Measurements from ENCODE around the gene SCAP. TPM values are rescaled to one million over a fixed set of nuclear protein-coding genes. Genes with fewer than 3 reads are reported as not detected.

SCAP gene
- total and polyA plus RNA-seq, 2 of the 13 experiments (the other 11 are each of a cell fraction or from before 2014, with no cell fraction given): 40.4 to 53.3 TPM

GRCh38 chr3:47385007-47385406, 90.7 kb downstream of the SCAP start (continued):
- TF ChIP-seq, protein P1, sequence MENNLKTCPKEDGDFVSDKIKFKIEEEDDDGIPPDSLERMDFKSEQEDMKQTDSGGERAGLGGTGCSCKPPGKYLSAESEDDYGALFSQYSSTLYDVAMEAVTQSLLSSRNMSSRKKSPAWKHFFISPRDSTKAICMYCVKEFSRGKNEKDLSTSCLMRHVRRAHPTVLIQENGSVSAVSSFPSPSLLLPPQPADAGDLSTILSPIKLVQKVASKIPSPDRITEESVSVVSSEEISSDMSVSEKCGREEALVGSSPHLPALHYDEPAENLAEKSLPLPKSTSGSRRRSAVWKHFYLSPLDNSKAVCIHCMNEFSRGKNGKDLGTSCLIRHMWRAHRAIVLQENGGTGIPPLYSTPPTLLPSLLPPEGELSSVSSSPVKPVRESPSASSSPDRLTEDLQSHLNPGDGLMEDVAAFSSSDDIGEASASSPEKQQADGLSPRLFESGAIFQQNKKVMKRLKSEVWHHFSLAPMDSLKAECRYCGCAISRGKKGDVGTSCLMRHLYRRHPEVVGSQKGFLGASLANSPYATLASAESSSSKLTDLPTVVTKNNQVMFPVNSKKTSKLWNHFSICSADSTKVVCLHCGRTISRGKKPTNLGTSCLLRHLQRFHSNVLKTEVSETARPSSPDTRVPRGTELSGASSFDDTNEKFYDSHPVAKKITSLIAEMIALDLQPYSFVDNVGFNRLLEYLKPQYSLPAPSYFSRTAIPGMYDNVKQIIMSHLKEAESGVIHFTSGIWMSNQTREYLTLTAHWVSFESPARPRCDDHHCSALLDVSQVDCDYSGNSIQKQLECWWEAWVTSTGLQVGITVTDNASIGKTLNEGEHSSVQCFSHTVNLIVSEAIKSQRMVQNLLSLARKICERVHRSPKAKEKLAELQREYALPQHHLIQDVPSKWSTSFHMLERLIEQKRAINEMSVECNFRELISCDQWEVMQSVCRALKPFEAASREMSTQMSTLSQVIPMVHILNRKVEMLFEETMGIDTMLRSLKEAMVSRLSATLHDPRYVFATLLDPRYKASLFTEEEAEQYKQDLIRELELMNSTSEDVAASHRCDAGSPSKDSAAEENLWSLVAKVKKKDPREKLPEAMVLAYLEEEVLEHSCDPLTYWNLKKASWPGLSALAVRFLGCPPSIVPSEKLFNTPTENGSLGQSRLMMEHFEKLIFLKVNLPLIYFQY (CRISPR knock-in tag; IDR thresholded peaks at IDR 0.05; ENCODE audit: borderline replicate concordance): 0 out of 2 replicates have a peak, but pooled peaks have one; percentile 35
- TF ChIP-seq KDM3A (CRISPR knock-in tag; IDR thresholded peaks at IDR 0.05; ENCODE audit: low read depth) (no peak), PRDM4 (CRISPR knock-in tag; IDR thresholded peaks at IDR 0.05; ENCODE audit: borderline replicate concordance) (no peak), NFIC (IDR thresholded peaks at IDR 0.05; ENCODE audit: low read length) (no peak), BORCS8-MEF2B (CRISPR knock-in tag; IDR thresholded peaks at IDR 0.05) (no peak), ZNF670 (CRISPR knock-in tag; IDR thresholded peaks at IDR 0.05; ENCODE audit: borderline replicate concordance) (no peak), ZNF275 (CRISPR knock-in tag; IDR thresholded peaks at IDR 0.05; ENCODE audit: borderline replicate concordance) (no peak), KDM6A (CRISPR knock-in tag; IDR thresholded peaks at IDR 0.05; ENCODE audit: low read depth) (no peak), ZBTB20 (CRISPR knock-in tag; IDR thresholded peaks at IDR 0.05; ENCODE audit: borderline replicate concordance, low read depth) (no peak), ISL2 (CRISPR knock-in tag; IDR thresholded peaks at IDR 0.05) (no peak), CCDC6 (CRISPR knock-in tag; IDR thresholded peaks at IDR 0.05) (no peak), RXRA (CRISPR knock-in tag; IDR thresholded peaks at IDR 0.05) (no peak), ZNF556 (CRISPR knock-in tag; IDR thresholded peaks at IDR 0.05; ENCODE audit: borderline replicate concordance) (no peak), NFE2L2 (IDR thresholded peaks at IDR 0.05; ENCODE audit: low read length) (0 out of 2 replicates have a peak, but pooled peaks have one; percentile 2), ZNF503 (CRISPR knock-in tag; IDR thresholded peaks at IDR 0.05) (no peak), EP300 (IDR thresholded peaks at IDR 0.05; ENCODE audit: low read depth in 2 of 2, low read length in 2 of 2) (peak in 1 of 2 experiments; percentile 51; a peak in 1 of 4 replicates), EP300 (CRISPR knock-in tag; IDR thresholded peaks at IDR 0.05; ENCODE audit: borderline replicate concordance) (no peak), KDM5A (IDR thresholded peaks at IDR 0.05; ENCODE audit: borderline replicate concordance, low read length) (no peak), TEAD2 (CRISPR knock-in tag; IDR thresholded peaks at IDR 0.05) (no peak)
- TF ChIP-seq, protein P2, sequence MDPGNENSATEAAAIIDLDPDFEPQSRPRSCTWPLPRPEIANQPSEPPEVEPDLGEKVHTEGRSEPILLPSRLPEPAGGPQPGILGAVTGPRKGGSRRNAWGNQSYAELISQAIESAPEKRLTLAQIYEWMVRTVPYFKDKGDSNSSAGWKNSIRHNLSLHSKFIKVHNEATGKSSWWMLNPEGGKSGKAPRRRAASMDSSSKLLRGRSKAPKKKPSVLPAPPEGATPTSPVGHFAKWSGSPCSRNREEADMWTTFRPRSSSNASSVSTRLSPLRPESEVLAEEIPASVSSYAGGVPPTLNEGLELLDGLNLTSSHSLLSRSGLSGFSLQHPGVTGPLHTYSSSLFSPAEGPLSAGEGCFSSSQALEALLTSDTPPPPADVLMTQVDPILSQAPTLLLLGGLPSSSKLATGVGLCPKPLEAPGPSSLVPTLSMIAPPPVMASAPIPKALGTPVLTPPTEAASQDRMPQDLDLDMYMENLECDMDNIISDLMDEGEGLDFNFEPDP (CRISPR knock-in tag; conservative IDR thresholded peaks at IDR 0.05): no peak

Data from HepG2 (cell line).